Upper lobe of left lung (tissue), 4 donors: Measurements from ENCODE around the gene SIN3A.

ENCODE experiments used
- POLR2A ChIP-seq, 4 donors: fragments of 450-650 bp; IDR thresholded peaks; one replicate each; pipeline ENCODE4 v1.5.1; 2016 to 2017; ENCODE audit warnings: antibody characterized with exemption in 4 of 4, mild to moderate bottlenecking in 2 of 4
- TF ChIP-seq, protein P1 (sequence below), 6 experiments: fragments of 450-650 bp in 4 of 6; fragments of 200-600 bp in 2 of 6; sonication (generic) in 2 of 6; IDR thresholded peaks; one replicate each; pipeline ENCODE4 v1.5.1; 2016 to 2019; ENCODE audit warnings: antibody characterized with exemption in 6 of 6

DNA sequence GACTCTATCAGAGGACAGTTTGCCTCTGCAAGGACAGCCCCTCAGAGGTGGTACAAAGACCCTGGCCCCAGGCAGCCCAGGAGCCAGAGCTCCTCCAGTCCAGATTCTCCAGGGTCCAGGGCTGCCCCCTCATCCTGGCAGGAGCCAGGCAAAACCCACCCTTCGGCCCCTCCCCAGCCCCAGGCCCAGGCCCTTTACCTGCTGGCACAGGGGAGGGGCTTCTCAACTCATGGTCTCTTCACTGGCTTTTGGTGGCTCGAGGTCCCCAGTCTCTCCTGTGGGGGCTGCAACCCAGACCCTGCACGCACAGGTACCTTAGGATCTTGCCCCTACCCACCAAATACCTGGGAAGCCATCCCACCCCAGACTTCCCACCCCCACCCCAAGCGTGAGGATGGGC, 96.1 kb downstream of the SIN3A start:
- TF ChIP-seq, protein P1, sequence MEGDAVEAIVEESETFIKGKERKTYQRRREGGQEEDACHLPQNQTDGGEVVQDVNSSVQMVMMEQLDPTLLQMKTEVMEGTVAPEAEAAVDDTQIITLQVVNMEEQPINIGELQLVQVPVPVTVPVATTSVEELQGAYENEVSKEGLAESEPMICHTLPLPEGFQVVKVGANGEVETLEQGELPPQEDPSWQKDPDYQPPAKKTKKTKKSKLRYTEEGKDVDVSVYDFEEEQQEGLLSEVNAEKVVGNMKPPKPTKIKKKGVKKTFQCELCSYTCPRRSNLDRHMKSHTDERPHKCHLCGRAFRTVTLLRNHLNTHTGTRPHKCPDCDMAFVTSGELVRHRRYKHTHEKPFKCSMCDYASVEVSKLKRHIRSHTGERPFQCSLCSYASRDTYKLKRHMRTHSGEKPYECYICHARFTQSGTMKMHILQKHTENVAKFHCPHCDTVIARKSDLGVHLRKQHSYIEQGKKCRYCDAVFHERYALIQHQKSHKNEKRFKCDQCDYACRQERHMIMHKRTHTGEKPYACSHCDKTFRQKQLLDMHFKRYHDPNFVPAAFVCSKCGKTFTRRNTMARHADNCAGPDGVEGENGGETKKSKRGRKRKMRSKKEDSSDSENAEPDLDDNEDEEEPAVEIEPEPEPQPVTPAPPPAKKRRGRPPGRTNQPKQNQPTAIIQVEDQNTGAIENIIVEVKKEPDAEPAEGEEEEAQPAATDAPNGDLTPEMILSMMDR (IDR thresholded peaks at IDR 0.05) = no peak
- TF ChIP-seq POLR2A (IDR thresholded peaks at IDR 0.05) = no peak
